SK-N-SH treated with all-trans-retinoic acid at 6 μM for 48 hours (cell line): ENCODE measurements around the gene NFAM1.

Experiments
- CREB5 ChIP-seq: fragments of 250-450 bp; sonication (Bioruptor Pico); IDR thresholded peaks from 2 replicates; pipeline ENCODE4 v1.5.1; 2020; ENCODE audit warnings: low read depth, mild to moderate bottlenecking, moderate library complexity
- CSDC2 ChIP-seq: fragments of 250-450 bp; sonication (Bioruptor Pico); IDR thresholded peaks from 2 replicates; pipeline ENCODE4 v1.5.0; 2020; ENCODE audit warnings: mild to moderate bottlenecking, moderate library complexity
- PATZ1 ChIP-seq: fragments of 250-450 bp; sonication (Bioruptor Pico); IDR thresholded peaks from 2 replicates; pipeline ENCODE4 v1.8.0; 2020; ENCODE audit warnings: mild to moderate bottlenecking, moderate library complexity, borderline replicate concordance
- POU6F1 ChIP-seq: fragments of 250-450 bp; sonication (Bioruptor Pico); IDR thresholded peaks from 2 replicates; pipeline ENCODE4 v1.8.0; 2021; ENCODE audit warnings: low read depth, mild to moderate bottlenecking, moderate library complexity, borderline replicate concordance
- TOX ChIP-seq: fragments of 250-450 bp; sonication (Bioruptor Pico); IDR thresholded peaks from 2 replicates; pipeline ENCODE4 v1.8.0; 2021; ENCODE audit warnings: mild to moderate bottlenecking, moderate library complexity, borderline replicate concordance
- ZFP3 ChIP-seq: fragments of 250-450 bp; sonication (Bioruptor Pico); IDR thresholded peaks from 2 replicates; pipeline ENCODE4 v1.5.0; 2020; ENCODE audit warnings: mild to moderate bottlenecking, moderate library complexity
- ZFP30 ChIP-seq: fragments of 450-650 bp; formaldehyde crosslinking; IDR thresholded peaks from 2 replicates; pipeline ENCODE4 v1.5.0; 2022; ENCODE audit warnings: mild to moderate bottlenecking, moderate library complexity
- ZNF70 ChIP-seq: fragments of 450-650 bp; formaldehyde crosslinking; IDR thresholded peaks from 2 replicates; pipeline ENCODE4 v1.5.0; 2020; ENCODE audit warnings: mild to moderate bottlenecking, moderate library complexity

GRCh38 chr22:42433754-42434682 is 1.8 kb upstream of the NFAM1 start:
- TF ChIP-seq PATZ1 (CRISPR knock-in tag) (no peak), ZFP3 (CRISPR knock-in tag) (no peak), CREB5 (CRISPR knock-in tag) (no peak), ZNF70 (CRISPR knock-in tag) (no peak), POU6F1 (CRISPR knock-in tag) (no peak), ZFP30 (CRISPR knock-in tag) (no peak), TOX (no peak), CSDC2 (CRISPR knock-in tag) (no peak)
